ENCODE results near the gene C2orf92.
"Not testable (repeated sequence)": the region's sequence is repeated elsewhere in the genome, so short reads cannot be mapped to it uniquely, and the experiment has no call there.

C2orf92 gene

DNA sequence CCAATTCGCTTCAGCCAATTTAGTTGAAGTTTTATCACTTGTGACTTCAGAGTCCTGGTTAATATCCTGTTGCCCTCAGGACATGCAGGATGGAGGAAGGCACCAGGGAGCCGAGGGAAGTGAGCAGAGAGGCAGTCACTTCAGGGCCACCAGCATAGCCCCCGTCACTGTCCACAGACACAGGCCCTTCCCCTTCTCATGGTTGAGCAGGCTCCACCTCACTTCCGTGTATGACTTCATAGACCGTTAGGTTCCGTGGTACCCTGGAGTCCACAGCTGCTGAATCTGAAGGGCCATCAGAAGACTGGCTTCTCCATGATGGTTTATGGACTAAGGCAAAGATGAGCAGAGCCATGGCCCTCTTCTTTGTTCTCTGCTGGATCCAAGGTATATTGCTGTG is at the start of gene C2orf92:
TSS of gene C2orf92 (plus strand) at position 266 of the 400 bp plus-strand sequence. CDS start at position 342, 76 bp downstream.
- no peak for DNase-seq

DNA sequence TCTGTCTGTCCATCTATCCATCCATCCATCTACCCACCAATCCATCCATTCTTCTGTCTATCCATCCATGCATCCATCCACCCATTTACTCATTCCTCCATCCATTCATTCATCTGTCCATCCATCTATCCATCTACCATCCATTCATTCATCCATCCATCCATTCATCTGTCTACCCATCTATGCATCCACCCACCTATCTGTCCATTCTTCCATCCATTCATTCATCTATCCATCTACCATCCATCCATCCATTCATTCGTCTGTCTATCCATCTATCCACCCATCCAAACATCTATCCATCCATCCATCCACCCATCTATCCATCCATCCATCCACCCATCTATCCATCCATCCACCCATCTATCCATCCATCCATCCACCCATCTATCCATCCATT is 49.0 kb upstream of the C2orf92 start:
- DNase-seq, result not testable (repeated sequence)

DNA sequence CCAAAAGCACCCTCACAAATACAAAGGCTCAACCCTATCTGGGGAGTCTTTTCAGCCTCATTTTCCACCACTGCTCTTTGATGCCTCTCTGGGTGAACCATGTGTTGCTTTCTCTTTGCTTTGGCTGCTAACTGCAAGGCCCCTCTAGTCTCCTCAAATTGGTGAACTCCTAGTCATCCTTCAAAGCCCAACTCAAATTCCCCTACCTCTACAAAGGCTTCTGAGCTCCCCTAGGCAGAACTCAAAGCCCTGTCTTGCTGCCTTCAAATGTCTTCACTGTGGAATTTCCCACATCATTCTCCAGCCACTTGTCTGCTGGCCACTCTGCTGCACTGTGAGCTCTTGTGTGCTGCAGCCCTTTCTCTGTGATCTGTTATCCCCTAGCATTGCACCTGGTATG is 46.5 kb upstream of the C2orf92 start:
- not testable (repeated sequence) for DNase-seq

DNA sequence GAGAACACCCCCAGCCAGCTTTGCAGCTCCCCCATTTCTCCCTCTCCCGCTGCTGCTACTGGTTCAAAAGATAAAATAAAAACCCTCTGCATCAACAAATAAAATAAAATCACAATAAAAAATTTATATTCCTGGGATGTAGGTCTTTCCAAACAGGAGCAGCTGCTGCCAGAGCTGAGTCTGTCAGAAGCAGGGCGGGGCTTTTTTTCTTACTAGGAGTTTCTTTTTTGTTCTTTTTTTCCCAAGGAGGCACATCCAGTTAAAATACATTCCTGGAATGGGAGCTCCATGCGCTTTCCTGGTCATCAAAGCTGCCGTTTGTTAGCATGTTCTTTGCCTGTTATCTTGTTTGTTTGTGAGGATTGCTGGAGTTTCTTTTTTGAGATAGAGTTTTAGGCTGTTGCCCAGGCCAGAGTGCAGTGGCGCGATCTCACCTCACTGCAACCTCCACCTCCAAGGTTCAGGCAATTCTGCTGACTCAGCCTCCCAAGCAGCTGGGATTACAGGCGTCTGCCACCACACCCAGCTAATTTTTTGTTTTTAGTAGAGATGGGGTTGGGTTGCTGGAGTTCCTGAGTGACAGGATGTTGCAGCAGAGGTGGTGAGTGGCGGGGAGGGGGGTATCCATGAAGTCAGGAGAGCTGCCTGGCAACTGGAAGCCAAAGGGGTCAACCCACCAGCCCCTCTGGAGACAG is 44.0 kb upstream of the C2orf92 start:
- not testable (repeated sequence) for DNase-seq

DNA sequence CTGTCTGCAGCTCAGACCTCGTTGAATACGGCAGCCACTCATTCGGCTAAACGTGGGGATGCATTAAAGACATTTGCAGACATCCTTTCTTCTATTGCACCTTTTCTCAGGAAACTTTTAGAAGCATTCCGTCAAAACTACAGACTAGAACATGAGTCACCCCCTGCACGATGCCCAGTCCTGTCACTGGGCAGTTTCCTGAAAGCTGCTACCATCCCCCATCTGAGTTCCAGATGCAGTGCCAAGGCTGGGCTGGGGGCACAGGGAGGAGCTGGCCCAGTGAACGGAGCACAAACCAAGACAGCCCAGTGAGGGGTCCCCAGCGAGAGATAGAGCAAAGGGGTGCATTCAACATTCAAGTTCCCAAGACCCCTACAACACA is 43.5 kb upstream of the C2orf92 start:
- not testable (repeated sequence) for DNase-seq

DNA sequence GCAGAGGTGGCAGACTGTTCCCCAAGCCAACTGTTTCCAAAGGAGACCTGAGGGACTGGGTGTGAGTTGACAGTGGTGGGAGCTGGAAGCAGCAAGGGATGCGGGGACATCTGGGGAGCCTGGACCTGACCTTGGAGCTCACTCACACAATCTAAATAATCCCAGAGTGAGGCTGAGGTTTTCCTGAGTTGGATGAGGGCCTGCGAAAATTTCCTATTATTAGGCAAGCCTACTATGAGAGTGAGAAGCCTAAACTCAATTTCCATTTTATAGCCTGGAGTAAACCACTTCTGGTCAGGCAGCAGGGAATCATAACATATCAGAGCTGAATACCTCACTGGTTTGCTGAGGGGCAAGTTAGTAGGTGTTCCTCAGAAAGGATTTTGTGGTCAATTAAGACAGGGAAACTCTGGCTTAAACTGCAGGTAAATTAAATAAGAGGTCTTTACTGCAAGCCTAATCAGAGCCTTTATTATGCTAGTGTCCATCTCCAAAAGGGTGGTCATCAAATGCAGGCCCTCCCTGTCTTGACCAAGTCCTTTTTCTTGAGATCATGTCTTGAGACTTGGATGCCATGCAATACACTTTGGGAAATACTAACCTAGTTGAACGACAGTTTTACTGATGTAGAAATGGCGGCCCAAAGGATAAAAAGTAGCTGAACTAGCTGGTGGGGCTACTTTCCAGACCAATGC is 25.3 kb upstream of the C2orf92 start:
- DNase-seq, result no peak

DNA sequence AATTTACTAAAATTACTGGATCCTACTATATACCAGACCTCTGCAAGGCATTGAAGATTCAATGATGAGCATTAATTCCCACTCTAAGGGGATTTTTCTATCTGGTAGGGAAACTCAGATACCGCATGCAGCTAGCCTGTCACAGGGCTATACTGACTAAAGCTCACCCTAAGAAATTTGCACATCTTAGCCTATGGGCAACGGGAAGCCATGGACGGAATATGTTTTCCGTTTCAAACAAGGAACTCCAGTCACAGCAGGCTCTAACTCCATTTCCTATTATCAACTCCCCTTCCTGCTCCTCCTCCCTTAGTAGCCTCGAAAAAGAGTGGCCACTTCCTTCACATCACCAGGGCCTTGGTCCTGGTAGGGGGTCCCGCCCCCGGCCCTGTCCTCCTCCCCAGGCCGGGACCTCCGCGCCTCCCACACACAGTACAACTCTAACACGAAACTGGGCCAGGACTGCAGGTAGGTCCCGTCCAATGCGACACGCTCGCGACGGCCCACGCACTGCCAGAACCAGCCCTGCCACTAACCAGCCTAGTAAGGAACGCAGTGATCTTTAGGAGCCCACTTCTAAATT is 24.3 kb upstream of the C2orf92 start:
- peak; percentile 52 for DNase-seq

DNA sequence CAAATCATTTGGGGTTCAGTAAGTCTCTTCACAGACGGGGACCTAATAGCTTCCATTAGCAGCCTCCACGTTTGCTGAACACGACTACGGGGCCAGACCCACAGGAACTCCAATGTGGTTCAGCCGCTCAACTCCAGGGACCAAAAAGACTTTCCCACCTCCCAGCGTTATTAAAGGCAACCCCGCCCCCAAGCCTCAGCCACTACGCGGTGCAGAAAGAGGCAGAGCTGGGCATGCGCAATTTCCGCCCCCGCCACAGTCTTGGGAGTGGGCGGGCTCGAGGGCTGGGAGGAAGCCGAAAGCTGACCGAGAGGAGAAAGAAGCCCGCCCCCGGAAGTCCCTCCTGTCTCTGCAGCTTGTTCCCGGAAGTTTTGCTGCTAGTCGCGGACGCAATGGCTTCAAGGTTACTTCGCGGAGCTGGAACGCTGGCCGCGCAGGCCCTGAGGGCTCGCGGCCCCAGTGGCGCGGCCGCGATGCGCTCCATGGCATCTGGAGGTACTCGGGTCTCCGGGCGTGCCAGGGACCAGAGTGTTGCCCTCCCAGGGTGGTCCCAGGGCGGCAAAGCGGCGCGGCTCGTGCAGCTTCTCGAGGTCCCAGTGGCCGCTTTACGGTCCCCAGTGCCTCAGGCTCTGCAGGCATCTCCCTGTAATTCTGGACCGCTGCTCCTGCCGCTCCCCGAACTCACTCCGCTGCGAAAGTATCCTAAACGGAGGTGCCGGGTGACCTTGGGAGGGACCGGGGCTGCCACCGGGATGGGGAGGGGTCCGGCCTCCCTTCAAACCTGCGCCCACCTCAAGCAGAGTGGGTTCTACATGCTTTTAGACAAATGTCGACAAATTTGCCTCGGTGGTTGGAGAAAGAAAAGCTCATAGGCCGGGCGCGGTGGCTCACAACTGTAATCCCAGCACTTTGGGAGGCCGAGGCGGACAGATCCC is 23.6 kb upstream of the C2orf92 start, which contains the start of gene COX5B:
TSS of gene COX5B (plus strand) at position 368 of the 935 bp plus-strand sequence. CDS start at position 393, 25 bp downstream.
- DNase-seq, result peak; percentile 98

DNA sequence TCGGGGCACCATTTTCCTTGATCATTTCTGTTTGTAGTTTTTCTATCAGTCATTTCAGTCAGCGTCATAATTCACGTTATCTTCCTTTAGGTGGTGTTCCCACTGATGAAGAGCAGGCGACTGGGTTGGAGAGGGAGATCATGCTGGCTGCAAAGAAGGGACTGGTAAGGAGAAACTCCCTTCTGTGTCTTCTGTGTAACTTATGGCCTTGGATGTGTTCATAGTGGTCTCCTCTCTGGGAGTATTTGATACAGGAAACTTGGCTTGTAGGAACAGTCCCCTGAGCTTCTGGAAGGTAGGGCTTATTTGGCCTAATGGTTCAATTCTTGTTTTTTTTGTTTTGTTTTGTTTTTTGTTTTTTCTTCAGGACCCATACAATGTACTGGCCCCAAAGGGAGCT is 22.5 kb upstream of the C2orf92 start:
- no peak for DNase-seq

DNA sequence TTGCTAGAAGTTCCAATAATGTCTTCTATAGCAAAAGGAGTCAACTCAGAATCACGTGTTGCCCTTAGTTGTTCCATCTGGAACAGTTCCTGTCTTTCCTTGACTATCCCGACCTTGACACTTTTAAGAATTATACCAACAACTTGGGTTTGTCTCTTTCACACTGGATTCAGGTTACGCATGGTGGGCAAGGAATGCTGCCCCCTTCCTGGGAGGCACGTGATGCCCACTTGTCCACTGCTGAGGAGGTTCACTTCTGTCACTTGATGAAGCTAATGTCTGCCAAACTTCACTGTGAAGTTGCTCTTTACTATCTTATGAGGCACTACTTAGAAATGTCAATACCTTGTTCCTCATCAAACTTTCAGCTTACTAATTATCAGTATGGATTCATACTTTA is 18.4 kb upstream of the C2orf92 start:
- DNase-seq, result no peak

DNA sequence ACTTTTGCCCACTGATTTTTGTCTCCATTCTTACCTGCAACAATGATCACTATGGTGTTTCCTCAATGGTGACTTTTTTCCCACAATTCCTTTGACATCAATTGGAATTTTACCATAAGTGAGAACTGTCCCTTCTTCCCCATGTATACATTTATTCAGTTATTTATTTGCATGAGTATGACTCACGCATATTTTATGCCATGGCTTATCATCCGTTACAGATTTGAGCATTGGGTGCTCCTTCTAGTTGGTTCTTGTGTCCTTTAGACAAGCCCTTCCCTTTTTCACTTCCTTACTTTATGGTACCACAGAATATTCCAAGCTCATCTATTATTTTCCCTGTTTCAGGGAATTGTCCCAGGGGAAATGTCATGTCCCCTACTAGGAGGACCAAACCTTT is 16.0 kb upstream of the C2orf92 start:
- no peak for DNase-seq

DNA sequence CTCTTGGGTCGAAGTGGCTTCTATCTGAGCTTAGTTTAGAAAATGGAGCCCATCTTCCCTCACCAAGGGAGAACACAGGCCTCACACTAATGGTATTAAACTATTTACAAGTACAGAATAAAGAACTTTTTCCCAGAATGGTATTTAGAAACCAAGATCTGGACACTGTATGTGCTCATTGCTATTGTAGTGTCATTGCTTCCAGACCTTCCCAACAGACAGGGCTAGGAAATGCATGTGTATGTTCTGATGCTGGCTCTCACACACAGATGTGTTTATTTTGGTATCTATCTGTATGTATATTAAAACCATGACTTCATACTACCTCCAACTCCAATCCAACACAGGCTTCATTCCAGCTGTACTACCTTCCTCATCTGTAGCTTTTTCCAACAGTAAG is 15.6 kb upstream of the C2orf92 start:
- no peak for DNase-seq

DNA sequence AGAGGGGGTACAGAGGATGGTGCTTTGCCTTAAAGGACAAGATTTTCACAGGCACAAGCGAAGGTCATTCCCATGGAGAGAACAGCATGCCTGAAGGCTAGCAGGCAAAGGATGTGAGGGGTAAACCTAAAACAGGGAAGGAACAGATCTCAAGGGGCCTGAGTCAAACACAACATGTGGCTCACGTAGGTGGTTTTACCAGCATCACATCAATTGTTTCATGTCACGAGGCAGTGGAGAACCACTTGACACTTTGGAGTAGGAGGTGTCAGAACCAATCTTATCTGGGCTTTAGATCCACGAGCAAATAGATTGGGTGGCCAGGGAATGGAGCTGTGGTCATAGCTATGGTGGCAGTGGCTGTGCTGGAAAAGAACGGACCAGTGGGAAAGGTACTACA is 15.2 kb upstream of the C2orf92 start:
- DNase-seq, result no peak

DNA sequence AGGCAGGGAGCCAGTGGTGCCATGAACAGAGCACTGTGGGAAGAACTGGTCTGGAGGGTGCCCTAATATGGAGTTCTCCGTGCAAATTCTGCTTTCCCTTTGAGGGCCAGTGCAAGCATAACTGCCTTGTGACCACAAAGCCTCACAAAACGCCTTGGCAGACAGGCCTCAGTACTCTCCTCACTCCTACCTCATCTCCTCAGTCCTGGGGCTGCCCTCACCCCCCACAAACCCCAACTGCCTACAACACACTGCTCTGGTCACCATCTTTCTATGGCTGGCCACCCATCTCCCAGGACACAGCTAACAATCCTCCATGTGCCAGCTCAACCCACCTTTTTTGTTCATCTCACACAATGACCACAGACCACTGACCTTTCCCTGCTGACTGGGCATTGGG is 14.7 kb upstream of the C2orf92 start:
- DNase-seq, result no peak

DNA sequence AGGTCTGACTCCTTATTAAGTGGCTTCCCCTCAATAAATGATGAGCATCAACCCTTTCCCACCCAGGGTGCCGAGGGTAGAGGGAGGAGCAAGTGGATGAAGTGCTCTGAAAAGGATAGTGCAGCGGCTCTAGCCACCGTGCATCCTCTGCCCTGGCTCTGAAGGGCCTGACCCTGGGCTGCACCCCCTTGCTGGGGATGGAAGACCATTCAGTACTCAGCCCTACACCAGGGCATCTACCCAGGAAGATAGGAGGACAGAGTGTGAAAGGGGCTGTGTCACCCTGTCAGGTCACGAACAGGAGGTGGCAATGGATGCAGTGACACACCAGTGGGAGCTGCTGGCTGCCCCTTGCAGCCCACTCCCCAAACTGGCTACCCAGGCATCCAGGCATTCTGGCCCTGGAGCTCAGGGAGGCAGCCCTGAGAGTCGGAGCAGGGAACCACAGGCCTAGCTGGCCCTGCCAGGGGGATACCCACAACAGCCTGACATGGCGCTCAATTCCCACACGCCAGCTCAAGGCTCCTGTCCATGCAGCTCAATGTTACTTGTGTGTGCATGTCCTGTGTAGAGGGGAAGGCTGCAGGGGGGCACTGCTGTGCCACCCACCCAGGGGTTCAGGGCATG is 13.3 kb upstream of the C2orf92 start:
- DNase-seq, result no peak

DNA sequence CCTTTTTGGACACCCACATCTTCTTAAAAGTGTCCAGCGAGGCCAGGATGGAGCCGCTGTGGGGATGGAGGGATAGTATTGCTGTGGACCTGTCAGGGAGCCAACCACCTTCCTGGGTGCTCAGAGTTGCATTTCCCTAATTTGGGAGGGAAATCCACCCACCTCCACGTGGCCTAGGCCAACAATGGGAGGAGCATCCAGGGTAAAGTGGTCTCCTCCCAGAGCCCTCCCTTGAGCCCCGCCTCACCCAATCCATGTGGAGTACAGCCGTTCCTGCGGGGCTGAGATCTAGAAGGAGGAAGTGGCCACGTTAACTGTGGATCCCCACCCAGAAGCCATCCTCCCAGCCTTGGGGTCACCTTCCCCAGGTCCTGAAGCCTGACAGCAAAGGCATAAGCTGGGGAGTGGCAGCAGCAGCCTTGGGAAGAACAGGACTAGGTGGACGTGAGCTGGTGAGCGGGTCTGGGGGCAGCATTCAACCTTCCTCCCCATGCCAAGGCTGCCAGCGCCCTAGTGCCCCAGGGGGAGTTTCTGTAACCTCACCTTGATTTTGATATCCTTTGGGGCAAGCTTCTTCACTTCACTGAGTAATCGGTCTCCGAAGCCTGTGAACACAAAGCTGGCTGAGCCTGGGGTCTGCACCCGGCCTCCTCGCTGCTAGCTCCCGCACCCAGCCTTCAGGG is 12.5 kb upstream of the C2orf92 start:
- DNase-seq, result no peak

DNA sequence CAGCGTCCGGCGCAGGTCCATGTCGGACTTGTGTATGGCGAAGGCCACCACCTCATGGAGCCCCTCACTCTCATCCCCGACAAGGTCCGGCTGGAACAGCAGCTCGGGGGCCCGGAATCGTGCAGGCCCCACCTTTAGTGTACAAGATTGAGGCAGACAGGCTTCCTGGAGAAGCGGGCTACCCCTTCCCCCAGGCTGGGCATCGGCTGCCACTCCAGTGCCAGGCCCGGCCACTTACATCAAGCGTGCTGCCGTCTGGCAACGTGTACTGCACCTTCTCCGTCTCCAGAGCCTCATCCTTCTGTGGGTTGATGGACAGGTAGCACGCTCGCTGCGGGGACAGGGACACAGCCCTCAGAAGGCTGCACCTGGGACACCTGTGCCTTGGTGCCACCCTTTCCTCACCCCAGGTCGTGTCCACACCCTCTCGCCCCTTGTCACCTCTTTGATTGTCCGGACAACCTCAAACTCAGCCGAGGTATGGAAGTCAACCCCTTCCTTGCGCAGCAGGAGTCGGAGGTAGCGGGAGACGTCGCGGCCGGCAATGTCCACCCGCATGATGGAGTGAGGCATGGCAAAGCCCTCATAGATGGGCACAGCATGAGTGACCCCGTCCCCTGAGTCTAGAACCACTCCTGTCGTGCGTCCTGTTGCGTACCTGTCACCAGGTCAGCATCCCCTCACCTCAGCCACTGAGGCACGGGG is 11.4 kb upstream of the C2orf92 start:
- no peak for DNase-seq

DNA sequence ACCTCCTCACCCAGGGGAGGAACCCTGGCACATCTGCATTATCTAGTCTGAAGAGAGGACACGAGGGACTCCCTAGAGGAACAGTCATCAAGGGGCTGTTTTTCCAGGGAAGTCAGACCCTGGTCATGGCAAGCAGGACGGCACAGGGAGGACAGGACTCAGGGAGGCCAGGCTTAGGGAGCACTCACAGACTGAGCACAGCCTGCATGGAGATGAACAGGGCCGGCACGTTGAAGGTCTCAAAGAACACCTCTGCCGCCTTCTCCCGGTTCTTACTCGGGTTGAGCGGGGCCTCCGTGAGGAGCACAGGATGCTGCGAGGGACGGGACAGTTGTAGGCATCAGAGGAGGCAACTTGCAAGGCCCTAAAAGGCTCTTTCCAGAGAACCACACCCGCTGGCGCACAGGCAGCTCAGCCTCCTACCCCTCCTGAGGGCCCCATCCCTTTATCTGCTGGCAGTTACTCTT is 10.8 kb upstream of the C2orf92 start:
- no peak for DNase-seq

DNA sequence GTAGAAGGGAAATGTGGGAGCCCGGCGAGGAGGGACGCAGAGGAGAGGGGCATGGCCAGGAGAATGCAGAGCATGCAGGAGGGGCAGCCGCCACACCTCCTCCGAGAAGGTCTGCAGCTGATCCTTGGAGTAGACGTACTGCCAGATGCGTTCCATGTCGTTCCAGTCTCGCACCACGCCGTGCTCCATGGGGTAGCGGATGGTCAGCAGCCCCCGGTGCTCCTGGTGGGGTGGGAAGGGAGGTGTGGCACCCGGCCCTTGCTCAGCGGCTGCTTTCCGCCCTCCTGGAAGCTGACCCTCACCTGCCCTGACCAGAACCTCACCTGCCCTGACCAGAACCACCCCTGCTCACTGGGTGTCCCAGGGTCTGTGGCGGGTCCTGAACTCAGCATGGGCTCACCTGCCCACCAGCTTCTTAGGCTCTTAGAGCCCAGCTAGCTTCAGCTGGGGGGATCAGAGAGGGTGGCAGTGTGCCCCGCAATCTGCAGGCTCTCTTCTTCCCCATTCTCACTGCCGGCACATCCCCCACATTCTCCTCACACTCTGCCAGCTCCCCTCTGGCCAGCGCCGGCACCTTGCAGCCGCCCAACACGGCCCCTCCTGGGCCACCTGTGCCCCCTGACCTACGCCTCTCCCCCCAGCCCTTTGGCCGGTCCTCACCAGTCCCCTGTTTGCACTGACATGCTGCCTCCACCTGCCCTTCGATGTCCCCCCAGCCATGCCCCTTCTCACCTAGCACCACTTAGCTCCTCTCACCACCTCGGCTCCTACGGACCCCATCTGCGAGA is 10.1 kb upstream of the C2orf92 start:
- DNase-seq, result no peak

DNA sequence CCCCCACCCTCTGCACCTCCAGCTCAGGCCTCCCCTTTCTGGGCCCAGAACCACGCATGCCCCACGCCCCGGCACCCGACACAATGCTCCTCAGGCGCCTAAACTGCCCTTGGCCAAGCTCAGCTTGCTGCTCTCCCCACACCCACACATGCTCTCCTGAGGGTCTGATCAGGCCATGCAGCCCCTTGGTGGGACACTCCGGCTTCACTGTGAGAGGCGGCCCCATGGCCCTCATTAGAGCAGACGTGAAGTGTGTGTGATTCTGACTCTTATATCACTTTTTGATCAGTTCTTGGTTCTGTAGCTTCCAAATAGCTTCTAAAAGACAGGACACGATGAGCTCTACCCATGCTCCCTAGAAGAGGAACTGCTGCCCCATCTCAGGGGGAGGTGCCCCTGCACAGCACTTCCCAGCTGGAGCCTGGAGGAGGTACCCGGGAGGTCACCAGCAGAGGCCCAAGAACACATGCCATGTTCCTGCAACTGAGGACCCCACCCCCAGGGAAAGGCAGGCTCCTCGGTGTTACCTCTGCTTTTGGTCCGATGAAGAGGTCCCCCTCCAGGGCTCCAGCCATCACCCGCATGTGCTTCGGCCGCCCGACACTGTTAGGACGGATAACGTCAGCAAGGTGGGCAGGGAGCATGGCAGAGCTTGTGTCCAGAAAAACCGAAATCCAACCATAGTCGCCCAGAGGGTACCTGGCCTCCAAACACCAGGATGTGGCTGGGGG is 9.3 kb upstream of the C2orf92 start:
- no peak for DNase-seq

Data from NCI-H2029 (cell line).